ENCODE results near the gene PPP2R2C. TPM values are rescaled to one million over a fixed set of nuclear protein-coding genes. Genes with fewer than 3 reads are reported as not detected.

The PPP2R2C gene
- polyA plus RNA-seq, 1 of the 3 experiments (the other 2 are of a cell fraction), result 0.21 TPM

DNA sequence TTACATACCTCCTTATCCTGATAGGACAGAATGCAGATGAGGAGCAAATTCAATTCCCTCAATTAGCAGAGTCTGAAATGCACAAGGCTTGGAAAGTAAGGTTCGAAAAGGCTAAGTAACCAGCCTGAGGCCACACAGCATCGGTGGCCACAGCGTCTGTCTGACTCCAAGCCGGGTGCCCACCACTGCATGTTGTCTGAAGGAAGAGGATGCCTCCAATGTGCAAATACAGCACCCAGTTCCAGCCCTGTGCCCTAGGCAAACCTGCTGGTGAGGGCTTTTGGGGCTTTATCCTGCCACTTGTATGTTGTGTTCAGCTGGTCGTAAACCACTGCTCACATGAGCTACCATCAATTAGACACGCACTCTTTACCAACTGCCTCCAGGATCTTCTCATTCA is 48.6 kb upstream of the PPP2R2C start (continued):
- TF ChIP-seq, protein P1, sequence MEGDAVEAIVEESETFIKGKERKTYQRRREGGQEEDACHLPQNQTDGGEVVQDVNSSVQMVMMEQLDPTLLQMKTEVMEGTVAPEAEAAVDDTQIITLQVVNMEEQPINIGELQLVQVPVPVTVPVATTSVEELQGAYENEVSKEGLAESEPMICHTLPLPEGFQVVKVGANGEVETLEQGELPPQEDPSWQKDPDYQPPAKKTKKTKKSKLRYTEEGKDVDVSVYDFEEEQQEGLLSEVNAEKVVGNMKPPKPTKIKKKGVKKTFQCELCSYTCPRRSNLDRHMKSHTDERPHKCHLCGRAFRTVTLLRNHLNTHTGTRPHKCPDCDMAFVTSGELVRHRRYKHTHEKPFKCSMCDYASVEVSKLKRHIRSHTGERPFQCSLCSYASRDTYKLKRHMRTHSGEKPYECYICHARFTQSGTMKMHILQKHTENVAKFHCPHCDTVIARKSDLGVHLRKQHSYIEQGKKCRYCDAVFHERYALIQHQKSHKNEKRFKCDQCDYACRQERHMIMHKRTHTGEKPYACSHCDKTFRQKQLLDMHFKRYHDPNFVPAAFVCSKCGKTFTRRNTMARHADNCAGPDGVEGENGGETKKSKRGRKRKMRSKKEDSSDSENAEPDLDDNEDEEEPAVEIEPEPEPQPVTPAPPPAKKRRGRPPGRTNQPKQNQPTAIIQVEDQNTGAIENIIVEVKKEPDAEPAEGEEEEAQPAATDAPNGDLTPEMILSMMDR (IDR thresholded peaks at IDR 0.05), result no peak

DNA sequence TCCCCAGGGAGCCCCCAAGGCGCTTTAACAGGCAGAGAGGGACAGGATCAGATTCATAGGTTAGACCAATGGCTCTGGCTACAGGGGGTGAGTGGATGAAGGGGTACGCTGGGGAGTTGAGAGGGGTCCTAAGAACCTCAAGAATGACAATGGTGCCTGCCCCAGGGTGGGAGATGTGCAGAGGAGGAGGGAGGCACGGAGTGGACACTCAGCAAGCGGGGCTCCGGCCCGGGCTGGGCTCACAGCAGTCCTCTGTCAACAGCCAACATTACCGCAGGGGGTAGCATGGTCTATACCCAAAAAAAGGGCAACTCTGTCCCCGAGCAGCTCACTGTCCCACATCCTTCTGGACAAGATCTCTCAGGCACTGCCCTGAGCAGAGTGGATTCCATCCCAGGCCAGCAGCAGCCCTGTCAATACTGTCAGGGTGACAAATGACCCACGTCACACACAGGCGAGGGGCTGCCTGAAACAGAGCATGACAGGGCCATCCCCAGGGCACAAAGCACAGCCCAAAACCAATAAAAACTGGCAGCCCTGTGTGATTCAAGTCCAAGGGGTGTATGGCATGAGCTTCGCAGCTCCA is 47.7 kb upstream of the PPP2R2C start:
- POLR2A ChIA-PET, result no interaction called here
- Histone ChIP-seq H3K4me1 (ENCODE audit: control insufficient read depth in 1 of 2, insufficient read depth in 2 of 2, low read depth in 1 of 2, low read length in 1 of 2) (peaks cover 0 to 13% of the 10 kb centered on the region in 2 experiments; a peak in 1 of 4 replicates), H3K9ac (no peak overlapping the region), H3K36me3 (replicated peaks in 1 of 2; ENCODE audit: control insufficient read depth in 1 of 2, insufficient read depth in 2 of 2, low read length in 1 of 2) (no peaks in the 10 kb centered on the region), H3F3A (replicated peaks; ENCODE audit: insufficient read depth) (no peaks in the 10 kb centered on the region), H2AFZ (ENCODE audit: low read depth) (no peak overlapping the region), H4K20me1 (ENCODE audit: insufficient read depth) (no peaks in the 10 kb centered on the region), H3K9me2 (no peaks in the 10 kb centered on the region), H3K27ac (ENCODE audit: low read depth in 2 of 2, low read length in 1 of 2) (no peak overlapping the region), H3K79me2 (ENCODE audit: insufficient read depth) (no peaks in the 10 kb centered on the region), H3K27me3 (ENCODE audit: insufficient read depth) (no peaks in the 10 kb centered on the region), H3K4me2 (no peak overlapping the region), H3K4me3 (ENCODE audit: low read depth in 2 of 2, low read length in 1 of 2) (no peak overlapping the region), H3K9me3 (no peaks in the 10 kb centered on the region)
- WGBS (ENCODE audit: low lambda C conversion rate), result 10% methylated on average over 2 of the region's 11 CpGs
- TF ChIP-seq FOSL2 (IDR thresholded peaks at IDR 0.05; ENCODE audit: borderline replicate concordance, low read depth) (no peak), SIN3A (IDR thresholded peaks at IDR 0.05; ENCODE audit: borderline replicate concordance, low read depth, low read length) (no peak), EZH2phosphoT487 (IDR thresholded peaks at IDR 0.05; ENCODE audit: borderline replicate concordance, low read depth) (no peak), POLR2AphosphoS5 (IDR thresholded peaks at IDR 0.05; ENCODE audit: low read depth, low read length) (no peak), MXI1 (IDR thresholded peaks at IDR 0.05; ENCODE audit: low read depth, low read length) (no peak), NFIC (IDR thresholded peaks at IDR 0.05; ENCODE audit: borderline replicate concordance) (no peak), GATA2 (CRISPR knock-in tag; IDR thresholded peaks at IDR 0.05) (no peak), CHD2 (IDR thresholded peaks at IDR 0.05; ENCODE audit: low read length, partially characterized antibody) (no peak)
- TF ChIP-seq, protein P2, sequence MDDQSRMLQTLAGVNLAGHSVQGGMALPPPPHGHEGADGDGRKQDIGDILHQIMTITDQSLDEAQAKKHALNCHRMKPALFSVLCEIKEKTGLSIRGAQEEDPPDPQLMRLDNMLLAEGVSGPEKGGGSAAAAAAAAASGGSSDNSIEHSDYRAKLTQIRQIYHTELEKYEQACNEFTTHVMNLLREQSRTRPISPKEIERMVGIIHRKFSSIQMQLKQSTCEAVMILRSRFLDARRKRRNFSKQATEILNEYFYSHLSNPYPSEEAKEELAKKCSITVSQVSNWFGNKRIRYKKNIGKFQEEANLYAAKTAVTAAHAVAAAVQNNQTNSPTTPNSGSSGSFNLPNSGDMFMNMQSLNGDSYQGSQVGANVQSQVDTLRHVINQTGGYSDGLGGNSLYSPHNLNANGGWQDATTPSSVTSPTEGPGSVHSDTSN (IDR thresholded peaks at IDR 0.05), result no peak
- TF ChIP-seq, protein P3, sequence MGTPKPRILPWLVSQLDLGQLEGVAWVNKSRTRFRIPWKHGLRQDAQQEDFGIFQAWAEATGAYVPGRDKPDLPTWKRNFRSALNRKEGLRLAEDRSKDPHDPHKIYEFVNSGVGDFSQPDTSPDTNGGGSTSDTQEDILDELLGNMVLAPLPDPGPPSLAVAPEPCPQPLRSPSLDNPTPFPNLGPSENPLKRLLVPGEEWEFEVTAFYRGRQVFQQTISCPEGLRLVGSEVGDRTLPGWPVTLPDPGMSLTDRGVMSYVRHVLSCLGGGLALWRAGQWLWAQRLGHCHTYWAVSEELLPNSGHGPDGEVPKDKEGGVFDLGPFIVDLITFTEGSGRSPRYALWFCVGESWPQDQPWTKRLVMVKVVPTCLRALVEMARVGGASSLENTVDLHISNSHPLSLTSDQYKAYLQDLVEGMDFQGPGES (IDR thresholded peaks at IDR 0.05; ENCODE audit: low read depth, low read length), result no peak
- TF ChIP-seq, protein P4, sequence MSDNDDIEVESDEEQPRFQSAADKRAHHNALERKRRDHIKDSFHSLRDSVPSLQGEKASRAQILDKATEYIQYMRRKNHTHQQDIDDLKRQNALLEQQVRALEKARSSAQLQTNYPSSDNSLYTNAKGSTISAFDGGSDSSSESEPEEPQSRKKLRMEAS (IDR thresholded peaks at IDR 0.05; ENCODE audit: low read depth), result no peak
- no peak for DNase-seq
- CTCF ChIA-PET, result interaction anchor here (1.0 to 3.6 kb wide), 2 partner anchors 26 to 193 kb away, joined by 4 to 16 read pairs; no protein-coding TSS in a partner anchor

Measured in SK-N-SH (cell line).